ENCODE measurements around the gene C4B.
A peak's percentile ranks its signal among the peaks of the same experiment; 100 is the strongest.
"Not testable (repeated sequence)": the region's sequence is repeated elsewhere in the genome, so short reads cannot be mapped to it uniquely, and the experiment has no call there.

C4B gene

GRCh38 chr6:32037598-32038524 lies 23.3 kb downstream of the C4B start, which contains the start of gene CYP21A2:
Gene CYP21A2, plus strand, starts transcription at chr6:32038415. Its CDS starts 8 bp downstream, at chr6:32038423.
- not testable (repeated sequence) for DNase-seq

GRCh38 chr6:32038878-32039277 lies 24.3 kb downstream of the C4B start:
- not testable (repeated sequence) for DNase-seq

- not testable (repeated sequence) for DNase-seq
These were observed 25.0 kb downstream of the C4B start for GRCh38 chr6:32039321-32040274.

- DNase-seq = not testable (repeated sequence)
These were observed 25.9 kb downstream of the C4B start for GRCh38 chr6:32040299-32041049.

DNA sequence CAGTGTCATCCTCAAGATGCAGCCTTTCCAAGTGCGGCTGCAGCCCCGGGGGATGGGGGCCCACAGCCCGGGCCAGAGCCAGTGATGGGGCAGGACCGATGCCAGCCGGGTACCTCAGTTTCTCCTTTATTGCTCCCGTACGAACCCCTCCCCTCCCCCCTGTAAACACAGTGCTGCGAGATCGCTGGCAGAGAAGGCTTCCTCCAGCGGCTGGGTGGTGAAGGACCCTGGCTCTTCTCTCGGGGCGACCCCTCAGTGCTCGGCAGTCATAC lies 26.4 kb downstream of the C4B start:
- not testable (repeated sequence) for DNase-seq

GRCh38 chr6:32041385-32041784 lies 26.8 kb downstream of the C4B start:
- DNase-seq = not testable (repeated sequence)

DNA sequence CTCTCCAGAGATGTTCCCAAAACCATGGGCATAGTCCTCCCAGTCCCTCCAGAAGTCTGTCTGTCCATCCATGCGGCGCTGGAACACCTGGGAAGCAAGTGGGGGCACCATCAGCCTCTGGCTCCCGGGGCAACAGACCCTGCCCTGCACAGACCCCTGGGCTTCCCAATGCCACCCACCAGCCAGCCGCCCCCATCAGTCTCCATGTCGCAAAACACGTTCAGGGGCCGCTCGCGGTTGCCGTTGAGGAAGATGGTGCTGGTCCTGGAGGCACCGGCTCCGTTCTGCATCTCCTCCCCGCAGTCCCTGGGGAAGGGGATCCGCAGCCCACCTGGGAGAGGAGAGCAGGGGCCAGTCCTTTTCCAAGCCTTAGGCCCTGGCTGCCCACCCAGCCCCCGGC lies 27.7 kb downstream of the C4B start:
- not testable (repeated sequence) for DNase-seq

- not testable (repeated sequence) for DNase-seq
These were observed 29.2 kb downstream of the C4B start for GRCh38 chr6:32043589-32044380.

- DNase-seq = not testable (repeated sequence)
These were observed 30.3 kb downstream of the C4B start for GRCh38 chr6:32044916-32045315.

GRCh38 chr6:32045811-32046449 lies 31.3 kb downstream of the C4B start:
- no peak for DNase-seq

GRCh38 chr6:32046450-32047083 lies 32.0 kb downstream of the C4B start:
- DNase-seq = no peak

DNA sequence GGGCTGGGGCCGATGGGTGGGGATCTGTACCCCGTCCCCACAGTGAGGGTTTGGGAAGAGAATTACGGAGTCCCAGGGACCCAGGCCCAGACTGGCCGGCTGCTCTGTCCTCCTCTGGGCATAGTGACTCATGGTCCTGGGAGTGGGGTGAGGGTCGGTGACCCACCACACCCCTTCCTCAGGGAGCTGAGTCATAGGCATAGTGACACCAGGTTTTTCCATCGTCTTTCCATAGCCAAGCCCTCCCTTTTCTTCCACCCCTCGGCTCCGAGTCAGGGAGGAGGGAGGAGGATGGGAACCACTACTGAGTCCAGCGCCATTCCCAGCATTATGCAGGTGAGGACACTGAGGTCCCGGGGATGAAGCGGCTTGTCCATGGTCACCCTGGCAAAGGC lies 32.5 kb downstream of the C4B start:
- DNase-seq = no peak

- no peak for DNase-seq
These were observed 32.9 kb downstream of the C4B start for GRCh38 chr6:32047539-32047854.

- DNase-seq = peak; percentile 49 to 68
These were observed 33.5 kb downstream of the C4B start for GRCh38 chr6:32047855-32048766.

DNA sequence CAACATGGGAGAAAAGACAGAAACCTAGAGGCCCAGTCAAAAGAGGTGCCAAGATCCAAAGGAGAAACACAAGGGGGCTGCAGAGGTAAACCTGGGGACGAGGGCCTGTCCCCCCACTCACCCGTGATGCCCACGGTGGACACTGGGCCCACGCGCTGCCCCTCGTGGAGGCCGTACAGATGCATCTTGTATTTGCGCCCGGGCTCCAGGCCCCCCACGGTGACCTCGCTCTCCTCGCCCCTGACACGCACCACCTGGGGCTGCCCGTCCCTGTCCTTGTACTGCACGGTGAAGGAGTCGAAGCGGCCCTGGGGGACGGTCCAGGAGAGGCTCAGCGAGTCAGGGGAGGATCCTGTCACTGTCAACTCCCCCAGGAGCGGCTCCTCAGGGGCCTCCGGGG lies 34.6 kb downstream of the C4B start:
- DNase-seq = not testable (repeated sequence)

DNA sequence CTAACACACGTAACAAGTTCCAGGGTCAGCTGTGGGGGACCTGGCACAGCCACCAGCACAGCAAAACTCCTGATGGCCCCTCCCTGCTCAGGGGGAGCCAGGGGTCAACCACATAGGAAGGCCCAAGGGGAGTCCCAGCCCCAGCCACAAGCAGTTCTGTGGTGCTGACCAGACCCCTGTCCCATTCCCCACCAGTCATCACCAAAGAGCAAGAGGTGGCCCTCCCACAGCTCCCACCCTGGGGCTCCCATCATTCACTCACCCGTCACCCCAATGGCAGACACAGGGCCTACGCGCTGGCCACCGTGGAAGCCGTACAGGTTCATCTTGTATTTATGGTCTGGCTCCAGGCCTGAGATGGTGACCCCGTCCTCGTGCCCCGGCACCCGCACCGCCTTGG lies 35.1 kb downstream of the C4B start:
- DNase-seq = not testable (repeated sequence)

DNA sequence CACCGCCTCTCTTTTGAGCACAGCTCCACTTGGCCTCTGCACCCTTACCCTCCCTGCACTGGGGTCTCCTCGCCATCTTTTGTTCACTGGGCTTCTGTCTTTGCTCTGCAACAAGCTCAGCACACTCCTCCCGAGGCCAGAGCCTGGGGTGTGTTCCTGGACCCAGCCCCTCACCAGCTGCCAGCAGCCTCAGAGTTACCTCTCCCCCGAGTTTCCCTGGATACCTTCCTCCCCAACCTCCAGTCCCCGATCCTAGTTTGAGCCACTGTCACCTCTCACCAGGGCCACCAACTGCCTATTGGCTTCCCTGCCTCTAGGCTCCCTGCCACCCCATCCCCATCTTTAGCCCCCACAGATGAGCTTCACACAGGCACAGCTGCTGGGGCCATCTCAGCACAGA lies 36.0 kb downstream of the C4B start:
- no peak for DNase-seq

- DNase-seq = not testable (repeated sequence)
These were observed 38.0 kb downstream of the C4B start for GRCh38 chr6:32052626-32053025.

- not testable (repeated sequence) for DNase-seq
These were observed 38.7 kb downstream of the C4B start for GRCh38 chr6:32053314-32053713.

DNA sequence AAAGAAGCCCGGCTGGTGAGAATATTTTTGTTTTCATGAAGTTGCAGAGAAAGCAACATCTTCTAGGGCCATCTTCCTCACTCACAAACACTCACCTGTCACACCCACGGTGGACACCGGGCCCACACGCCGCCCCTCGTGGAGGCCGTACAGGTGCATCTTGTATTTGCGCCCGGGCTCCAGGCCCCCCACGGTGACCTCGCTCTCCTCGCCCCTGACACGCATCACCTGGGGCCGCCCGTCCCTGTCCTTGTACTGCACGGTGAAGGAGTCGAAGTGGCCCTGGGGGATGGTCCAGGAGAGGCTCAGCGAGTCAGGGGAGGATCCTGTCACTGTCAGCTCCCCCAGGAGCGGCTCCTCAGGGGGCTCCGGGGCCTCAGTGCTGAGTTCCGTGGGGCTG lies 41.2 kb downstream of the C4B start:
- not testable (repeated sequence) for DNase-seq
